Loucy (cell line): Measurements from ENCODE around the gene FAM117B.

Source experiments
- H2AFZ ChIP-seq: fragments of 200-600 bp; sonication (generic); 2 replicates; pipeline ENCODE4 v1.6.0; 2016; ENCODE audit warnings: antibody characterized with exemption, mild to moderate bottlenecking, low read length, moderate library complexity
- H3F3A ChIP-seq: fragments of 200-600 bp; 2 replicates; pipeline ENCODE4 v1.6.0; 2016; ENCODE audit warnings: antibody characterized with exemption, low read depth, mild to moderate bottlenecking
- H3K27me3 ChIP-seq: fragments of 200-600 bp; sonication (generic); 2 replicates; pipeline ENCODE4 v1.6.1; 2014; ENCODE audit warnings: low read length, mild to moderate bottlenecking; ENCODE audit not compliant: insufficient read depth, poor library complexity, severe bottlenecking
- H3K36me3 ChIP-seq: fragments of 200-600 bp; sonication (generic); 2 replicates; pipeline ENCODE4 v1.6.1; 2016; ENCODE audit warnings: low read length; ENCODE audit not compliant: insufficient read depth
- H3K4me1 ChIP-seq: fragments of 200-600 bp; sonication (generic); 2 replicates; pipeline ENCODE4 v1.5.1; 2014; ENCODE audit warnings: low read length, mild to moderate bottlenecking; ENCODE audit not compliant: insufficient read depth, poor library complexity, severe bottlenecking
- H3K4me2 ChIP-seq: fragments of 200-600 bp; sonication (generic); 2 replicates; pipeline ENCODE4 v1.6.0; 2014; ENCODE audit warnings: antibody characterized with exemption, low read length, low read depth, mild to moderate bottlenecking; ENCODE audit not compliant: poor library complexity, severe bottlenecking
- H3K4me3 ChIP-seq: fragments of 200-600 bp; sonication (generic); 2 replicates; pipeline ENCODE4 v1.5.1; 2014; ENCODE audit warnings: low read length, mild to moderate bottlenecking, mixed read lengths; ENCODE audit not compliant: poor library complexity, severe bottlenecking
- H3K79me2 ChIP-seq: fragments of 200-600 bp; sonication (generic); 2 replicates; pipeline ENCODE4 v1.6.1; 2014; ENCODE audit warnings: low read length; ENCODE audit not compliant: insufficient read depth
- H3K9ac ChIP-seq: fragments of 200-600 bp; sonication (generic); 2 replicates; pipeline ENCODE4 v1.6.0; 2014; ENCODE audit warnings: mild to moderate bottlenecking, low read depth, low read length, moderate library complexity; ENCODE audit not compliant: poor library complexity, severe bottlenecking
- H3K9me2 ChIP-seq: fragments of 200-600 bp; sonication (generic); replicated peaks from 2 replicates; pipeline ENCODE4 v1.6.1; 2016; ENCODE audit warnings: low read depth, low read length, mixed read lengths
- H3K9me3 ChIP-seq: fragments of 200-600 bp; sonication (generic); 2 replicates; pipeline ENCODE4 v1.6.1; 2014; ENCODE audit warnings: mild to moderate bottlenecking, antibody characterized with exemption, low read length, low read depth; ENCODE audit not compliant: insufficient read depth
- H4K20me1 ChIP-seq: fragments of 200-600 bp; sonication (generic); 2 replicates; pipeline ENCODE4 v1.6.0; 2014; ENCODE audit warnings: antibody characterized with exemption, low read length, mild to moderate bottlenecking; ENCODE audit not compliant: insufficient read depth, poor library complexity, severe bottlenecking
- EZH2phosphoT487 ChIP-seq: fragments of 200-600 bp; IDR thresholded peaks from 2 replicates; pipeline ENCODE4 v1.6.1; 2018; ENCODE audit warnings: antibody characterized with exemption, mild to moderate bottlenecking, moderate library complexity, borderline replicate concordance
- TF ChIP-seq, protein P1 (sequence below): fragments of 200-600 bp; sonication (generic); conservative IDR thresholded peaks from 2 replicates; pipeline ENCODE4 v1.5.1; 2014; ENCODE audit warnings: mild to moderate bottlenecking, antibody characterized with exemption, low read length

Gene FAM117B

DNA sequence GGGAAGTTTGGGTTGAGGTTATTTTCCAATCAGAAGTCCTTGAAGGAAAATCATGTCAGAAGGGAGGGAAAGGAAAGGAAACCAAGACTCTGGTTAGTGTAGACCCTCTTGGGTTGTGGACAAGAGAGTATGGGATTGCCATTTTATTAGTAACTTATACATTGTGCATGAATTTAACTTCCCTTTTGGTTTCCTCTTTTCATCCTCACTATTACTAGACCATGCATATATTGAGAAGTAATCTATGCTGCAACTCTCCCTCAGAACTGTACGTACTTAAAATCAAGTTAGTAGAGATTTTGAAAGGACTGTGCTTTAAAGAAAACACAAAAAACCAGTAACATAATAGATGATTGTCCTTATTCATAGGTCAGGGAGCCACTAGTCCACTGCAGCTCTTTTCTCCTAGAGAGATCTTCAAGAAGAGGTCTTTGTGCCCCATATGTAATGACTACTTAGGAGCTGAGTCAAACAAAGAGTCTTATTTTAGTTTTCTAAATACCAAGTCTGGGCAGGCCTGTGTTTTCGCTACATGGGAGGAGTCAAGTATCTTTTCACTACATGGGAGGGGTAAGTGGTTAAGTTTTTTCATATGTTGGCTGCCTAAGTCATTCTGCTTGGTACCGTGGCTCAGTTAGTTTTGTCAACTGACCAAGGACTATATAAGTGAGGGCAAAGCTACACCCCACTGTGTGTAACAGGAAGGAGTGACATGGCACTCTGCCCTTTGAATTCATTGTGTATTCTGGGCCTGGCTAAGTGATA, 25.2 kb upstream of the FAM117B start:
- Histone ChIP-seq H3K4me3 (no peak overlapping the region), H3K4me1 (no peaks in the 10 kb centered on the region), H4K20me1 (no peaks in the 10 kb centered on the region), H3K9me3 (no peaks in the 10 kb centered on the region), H3K9me2 (no peaks in the 10 kb centered on the region), H3K27me3 (no peaks in the 10 kb centered on the region), H2AFZ (no peak overlapping the region), H3F3A (no peaks in the 10 kb centered on the region), H3K4me2 (no peak overlapping the region), H3K9ac (no peak overlapping the region), H3K36me3 (no peaks in the 10 kb centered on the region), H3K79me2 (no peaks in the 10 kb centered on the region)
- no peak for TF ChIP-seq EZH2phosphoT487
- TF ChIP-seq, protein P1, sequence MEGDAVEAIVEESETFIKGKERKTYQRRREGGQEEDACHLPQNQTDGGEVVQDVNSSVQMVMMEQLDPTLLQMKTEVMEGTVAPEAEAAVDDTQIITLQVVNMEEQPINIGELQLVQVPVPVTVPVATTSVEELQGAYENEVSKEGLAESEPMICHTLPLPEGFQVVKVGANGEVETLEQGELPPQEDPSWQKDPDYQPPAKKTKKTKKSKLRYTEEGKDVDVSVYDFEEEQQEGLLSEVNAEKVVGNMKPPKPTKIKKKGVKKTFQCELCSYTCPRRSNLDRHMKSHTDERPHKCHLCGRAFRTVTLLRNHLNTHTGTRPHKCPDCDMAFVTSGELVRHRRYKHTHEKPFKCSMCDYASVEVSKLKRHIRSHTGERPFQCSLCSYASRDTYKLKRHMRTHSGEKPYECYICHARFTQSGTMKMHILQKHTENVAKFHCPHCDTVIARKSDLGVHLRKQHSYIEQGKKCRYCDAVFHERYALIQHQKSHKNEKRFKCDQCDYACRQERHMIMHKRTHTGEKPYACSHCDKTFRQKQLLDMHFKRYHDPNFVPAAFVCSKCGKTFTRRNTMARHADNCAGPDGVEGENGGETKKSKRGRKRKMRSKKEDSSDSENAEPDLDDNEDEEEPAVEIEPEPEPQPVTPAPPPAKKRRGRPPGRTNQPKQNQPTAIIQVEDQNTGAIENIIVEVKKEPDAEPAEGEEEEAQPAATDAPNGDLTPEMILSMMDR = no peak

DNA sequence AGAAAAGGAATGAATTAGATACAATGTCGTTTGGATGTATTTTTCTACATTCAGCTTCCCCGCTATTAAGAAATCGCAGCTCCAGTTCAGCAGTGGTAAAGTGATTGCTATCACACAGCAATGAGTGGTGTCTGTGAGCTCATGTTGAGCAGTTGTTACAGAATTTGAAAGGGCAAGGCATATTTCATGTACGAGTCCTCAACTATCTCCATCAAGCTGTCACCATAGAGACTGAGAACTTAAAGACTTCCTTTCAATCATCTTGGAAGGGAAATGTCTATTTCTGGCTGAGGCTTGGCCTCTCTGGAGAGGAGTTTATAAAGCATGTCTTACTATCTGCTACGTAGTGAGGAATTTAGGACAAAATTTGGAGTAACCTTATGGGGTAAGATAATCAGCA, 24.4 kb upstream of the FAM117B start:
- H3K79me2 ChIP-seq = no peaks in the 10 kb centered on the region
- H2AFZ ChIP-seq = no peak overlapping the region

DNA sequence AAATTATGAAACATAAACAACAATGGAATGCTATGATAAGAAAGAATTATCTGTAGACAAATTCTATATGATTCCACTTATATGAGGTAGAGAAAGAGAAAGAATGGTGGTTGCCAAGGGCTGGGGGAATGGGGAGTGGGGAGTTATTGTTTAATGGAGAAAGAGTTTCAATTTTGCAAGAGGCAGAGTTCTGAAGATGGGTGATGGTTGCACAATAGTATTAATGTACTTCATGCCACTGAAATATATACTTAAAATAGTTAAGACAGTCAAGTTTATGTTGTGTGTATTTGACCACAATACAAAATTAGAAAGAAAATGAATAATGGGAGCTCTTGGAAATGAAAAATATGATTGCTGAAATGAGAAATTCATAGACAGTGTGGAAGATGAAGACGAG, 22.6 kb upstream of the FAM117B start:
- no peak for TF ChIP-seq EZH2phosphoT487
- TF ChIP-seq, protein P1 = no peak
- Histone ChIP-seq H3F3A (no peaks in the 10 kb centered on the region), H3K79me2 (no peaks in the 10 kb centered on the region), H3K36me3 (no peaks in the 10 kb centered on the region), H2AFZ (no peak overlapping the region), H3K9me3 (no peaks in the 10 kb centered on the region), H4K20me1 (no peaks in the 10 kb centered on the region), H3K9me2 (no peaks in the 10 kb centered on the region), H3K4me3 (no peak overlapping the region), H3K27me3 (no peaks in the 10 kb centered on the region), H3K9ac (no peak overlapping the region), H3K4me1 (no peaks in the 10 kb centered on the region), H3K4me2 (no peak overlapping the region)

More for the DNA sequence above, 24.4 kb upstream of the FAM117B start:
- H3K27me3 ChIP-seq = no peaks in the 10 kb centered on the region
- no peaks in the 10 kb centered on the region for H3K4me1 ChIP-seq
- TF ChIP-seq, protein P1 = no peak
- TF ChIP-seq EZH2phosphoT487 = no peak
- H3K9ac ChIP-seq = no peak overlapping the region
- H3F3A ChIP-seq = no peaks in the 10 kb centered on the region
- no peaks in the 10 kb centered on the region for H3K36me3 ChIP-seq
- no peak overlapping the region for H3K4me2 ChIP-seq
- no peak overlapping the region for H3K4me3 ChIP-seq
- no peaks in the 10 kb centered on the region for H4K20me1 ChIP-seq
- no peaks in the 10 kb centered on the region for H3K9me2 ChIP-seq
- H3K9me3 ChIP-seq = no peaks in the 10 kb centered on the region
